Epithelial cell of proximal tubule (primary cell): ENCODE measurements around the gene MRRF. TPM values are rescaled to one million over a fixed set of nuclear protein-coding genes. Genes with fewer than 3 reads are reported as not detected.

ENCODE experiments used
- DNase-seq: peaks from one replicate; pipeline ENCODE4 v3.0.0-alpha.2; 2011; ENCODE audit warnings: low read depth
- H3K4me3 ChIP-seq: 2 replicates; pipeline ENCODE4 v1.5.1; 2011; ENCODE audit warnings: low read depth, mild to moderate bottlenecking, low read length
- CTCF ChIP-seq: conservative IDR thresholded peaks from 2 replicates; pipeline ENCODE4 v1.5.1; 2012; ENCODE audit warnings: low read depth, mild to moderate bottlenecking, low read length
- total RNA-seq: library from RNA; depleted of rRNA; stranded (reverse); fragments of >200 nt; gene quantifications from 2 replicates; pipeline ENCODE4 v1.2.3, GENCODE V29; 2015

The MRRF gene
- total RNA-seq: 27.3 and 48.8 TPM in 2 replicates

- DNase-seq: no peak
- peak within 1 kb of the TSS; percentile 98 for H3K4me3 ChIP-seq
- no peak for TF ChIP-seq CTCF
Observed at GRCh38 chr9:122264360-122265148, at the start of gene MRRF, which contains the start of gene RBM18. TSS of gene MRRF (plus strand) at chr9:122264882. CDS start at chr9:122270892, 6,010 bp downstream. TSS of gene RBM18 (minus strand) at chr9:122264840. CDS start at chr9:122261492, 3,348 bp downstream.

- H3K4me3 ChIP-seq: no peak overlapping the region
- no peak for TF ChIP-seq CTCF
- no peak for DNase-seq
Observed at GRCh38 chr9:122215663-122216062, 49.0 kb upstream of the MRRF start.

- TF ChIP-seq CTCF: no peak
- no peak overlapping the region for H3K4me3 ChIP-seq
- DNase-seq: no peak
Observed at GRCh38 chr9:122216138-122216797, 48.4 kb upstream of the MRRF start.

GRCh38 chr9:122216798-122217418, 47.8 kb upstream of the MRRF start:
- no peak for TF ChIP-seq CTCF
- no peak for DNase-seq
- H3K4me3 ChIP-seq: no peak overlapping the region

- no peak for TF ChIP-seq CTCF
- no peak for DNase-seq
- H3K4me3 ChIP-seq: no peak overlapping the region
Observed at GRCh38 chr9:122217640-122218039, 47.0 kb upstream of the MRRF start.

GRCh38 chr9:122218071-122218934, 46.4 kb upstream of the MRRF start:
- H3K4me3 ChIP-seq: no peak overlapping the region
- DNase-seq: no peak
- TF ChIP-seq CTCF: no peak
